UCSD-AML1 (cell line): ENCODE data around the gene RAB29.

Experiments used
- DNase-seq: peaks from one replicate; lab custom pipeline; 2025; ENCODE audit not compliant: unreplicated experiment; lab: John Stamatoyannopoulos, UW

RAB29 gene

GRCh38 chr1:205766038-205766437 lies 9.2 kb downstream of the RAB29 start:
- DNase-seq = no peak

- no peak for DNase-seq
Observed at GRCh38 chr1:205764578-205764977, 10.7 kb downstream of the RAB29 start.

GRCh38 chr1:205763980-205764379 lies 11.3 kb downstream of the RAB29 start:
- DNase-seq = no peak

- no peak for DNase-seq
Observed at GRCh38 chr1:205760606-205761005, 14.7 kb downstream of the RAB29 start.

- DNase-seq = no peak
Observed at GRCh38 chr1:205756552-205756951, 18.7 kb downstream of the RAB29 start.

GRCh38 chr1:205754857-205755256 lies 20.4 kb downstream of the RAB29 start:
- no peak for DNase-seq

- DNase-seq = no peak
Observed at GRCh38 chr1:205751036-205751651, 24.1 kb downstream of the RAB29 start.

GRCh38 chr1:205750138-205751035 lies 24.9 kb downstream of the RAB29 start, which contains the start of gene NUCKS1:
TSS of gene NUCKS1 (minus strand) at chr1:205750182. CDS start at chr1:205749973, 209 bp downstream.
- peak; percentile 97 for DNase-seq

- DNase-seq = peak; percentile 97
Observed at GRCh38 chr1:205749234-205750137, 25.8 kb downstream of the RAB29 start.

GRCh38 chr1:205748403-205749233 lies 26.7 kb downstream of the RAB29 start:
- peak; percentile 13 for DNase-seq

GRCh38 chr1:205746757-205747412 lies 28.4 kb downstream of the RAB29 start:
- DNase-seq = no peak

GRCh38 chr1:205744403-205744802 lies 30.9 kb downstream of the RAB29 start:
- no peak for DNase-seq

GRCh38 chr1:205743977-205744376 lies 31.3 kb downstream of the RAB29 start:
- DNase-seq = no peak

- no peak for DNase-seq
Observed at GRCh38 chr1:205741681-205742080, 33.6 kb downstream of the RAB29 start.

- DNase-seq = no peak
Observed at GRCh38 chr1:205739348-205740160, 35.7 kb downstream of the RAB29 start.

GRCh38 chr1:205735218-205735617 lies 40.1 kb downstream of the RAB29 start:
- no peak for DNase-seq

- DNase-seq = no peak
Observed at GRCh38 chr1:205733438-205734175, 41.7 kb downstream of the RAB29 start.

GRCh38 chr1:205729945-205730610 lies 45.2 kb downstream of the RAB29 start:
- no peak for DNase-seq
